Esophagus squamous epithelium (tissue), 4 donors: ENCODE data around the gene ZRANB1.

Experiments
- CTCF ChIP-seq, 6 experiments: fragments of 450-650 bp in 4 of 6; fragments of 200-600 bp in 2 of 6; sonication (generic) in 2 of 6; IDR thresholded peaks; one replicate each; pipeline ENCODE4 v1.5.1; 2016 to 2019; ENCODE audit warnings: antibody characterized with exemption in 6 of 6, mild to moderate bottlenecking in 4 of 6, moderate library complexity in 4 of 6
- POLR2A ChIP-seq, 4 donors: fragments of 450-650 bp; IDR thresholded peaks; one replicate each; pipeline ENCODE4 v1.6.1; 2017; ENCODE audit warnings: antibody characterized with exemption in 4 of 4, mild to moderate bottlenecking in 4 of 4, moderate library complexity in 3 of 4

- TF ChIP-seq POLR2A (IDR thresholded peaks at IDR 0.05) (no peak), CTCF (IDR thresholded peaks at IDR 0.05) (no peak)
These were observed 52.0 kb downstream of the ZRANB1 start for GRCh38 chr10:124993736-124994451.
